IMR-90 (cell line): ENCODE results near the gene EHD4. TPM values are rescaled to one million over a fixed set of nuclear protein-coding genes. Genes with fewer than 3 reads are reported as not detected.

ENCODE experiments used
- ATAC-seq: fragments of 200-7000 bp; cut with Tn5 transposase; 2 replicates; pipeline ENCODE4 v1.9.1; 2020; ENCODE audit warnings: low read depth, mild to moderate bottlenecking, moderate library complexity
- BruUV-seq: library from RNA; stranded (reverse); fragments of 400-500 nt; replicated peaks from 2 replicates; lab custom pipeline; 2021; lab: Mats Ljungman, UMichigan
- CTCF ChIA-PET: fragments of 300-600 bp; formaldehyde crosslinking; extraction: SDS; loops from one replicate; lab custom pipeline; 2021; ENCODE audit warnings: antibody characterized with exemption; lab: Yijun Ruan, JAX
- POLR2A ChIA-PET: fragments of 300-600 bp; sonication (Branson Sonifier 250); formaldehyde crosslinking; loops from one replicate; lab custom pipeline; 2022; ENCODE audit warnings: antibody characterized with exemption; ENCODE audit not compliant: unreplicated experiment; lab: Charles Lee
- DNase-seq: peaks from one replicate; pipeline ENCODE4 v3.0.0; 2013
- H2AFZ ChIP-seq: replicated peaks from 2 replicates; pipeline ENCODE3; 2013; ENCODE audit warnings: low read length, mild to moderate bottlenecking; ENCODE audit not compliant: poor library complexity
- H2AK5ac ChIP-seq: 2 replicates; pipeline ENCODE4 v1.6.1; 2013; ENCODE audit warnings: low read depth, low read length, inconsistent platforms
- H2AK9ac ChIP-seq: replicated peaks from 2 replicates; pipeline ENCODE3; 2013; ENCODE audit warnings: mild to moderate bottlenecking, low read depth, low read length, moderate library complexity; ENCODE audit not compliant: poor library complexity
- H2BK120ac ChIP-seq: 2 replicates; pipeline ENCODE4 v1.6.1; 2013; ENCODE audit warnings: low read depth, low read length, inconsistent platforms
- H2BK15ac ChIP-seq: 3 replicates; pipeline ENCODE4 v1.6.1; 2013; ENCODE audit warnings: low read depth, low read length, inconsistent platforms
- H2BK20ac ChIP-seq: 2 replicates; pipeline ENCODE4 v1.6.1; 2013; ENCODE audit warnings: low read depth, mild to moderate bottlenecking, inconsistent platforms, low read length, moderate library complexity
- H2BK5ac ChIP-seq: 2 replicates; pipeline ENCODE4 v1.6.1; 2013; ENCODE audit warnings: mild to moderate bottlenecking, low read depth, low read length, inconsistent platforms; ENCODE audit not compliant: poor library complexity, severe bottlenecking
- H3K14ac ChIP-seq: replicated peaks from 2 replicates; pipeline ENCODE4 v1.6.1; 2013; ENCODE audit warnings: low read depth, low read length, inconsistent platforms
- H3K18ac ChIP-seq: 2 replicates; pipeline ENCODE4 v1.6.1; 2013; ENCODE audit warnings: low read depth, low read length, control low read depth
- H3K23ac ChIP-seq: 2 replicates; pipeline ENCODE4 v1.6.1; 2013; ENCODE audit warnings: low read depth, low read length, inconsistent platforms
- H3K27ac ChIP-seq: 2 replicates; pipeline ENCODE4 v1.5.1; 2013; ENCODE audit warnings: mild to moderate bottlenecking, control low read depth, low read length; ENCODE audit not compliant: insufficient read depth
- H3K27me3 ChIP-seq: 2 replicates; pipeline ENCODE4 v1.6.1; 2013; ENCODE audit warnings: low read length; ENCODE audit not compliant: control insufficient read depth, insufficient read depth
- H3K36me3 ChIP-seq: 2 replicates; pipeline ENCODE4 v1.6.1; 2013; ENCODE audit warnings: low read length, mixed read lengths; ENCODE audit not compliant: control insufficient read depth, insufficient read depth
- H3K4ac ChIP-seq: 2 replicates; pipeline ENCODE4 v1.6.1; 2013; ENCODE audit warnings: low read depth, low read length, inconsistent platforms
- H3K4me1 ChIP-seq: 2 replicates; pipeline ENCODE4 v1.6.1; 2013; ENCODE audit warnings: low read length, mixed read lengths; ENCODE audit not compliant: control insufficient read depth, insufficient read depth
- H3K4me2 ChIP-seq: 2 replicates; pipeline ENCODE4 v1.6.1; 2013; ENCODE audit warnings: low read depth, mild to moderate bottlenecking, control low read depth, low read length, moderate library complexity
- H3K4me3 ChIP-seq: 2 replicates; pipeline ENCODE4 v1.5.1; 2013; ENCODE audit warnings: low read depth, mild to moderate bottlenecking, control low read depth, low read length, moderate library complexity; ENCODE audit not compliant: insufficient read depth
- H3K56ac ChIP-seq: 2 replicates; pipeline ENCODE4 v1.6.1; 2013; ENCODE audit warnings: low read length, inconsistent platforms; ENCODE audit not compliant: insufficient read depth; ENCODE audit errors: extremely low read depth
- H3K79me1 ChIP-seq, 2 experiments: 2 replicates each; pipeline ENCODE4 v1.6.1; 2013; ENCODE audit warnings: low read length in 2 of 2, inconsistent platforms in 1 of 2, low read depth in 1 of 2
- H3K9ac ChIP-seq: 2 replicates; pipeline ENCODE4 v1.6.1; 2013; ENCODE audit warnings: low read depth, low read length, control low read depth
- H3K9me1 ChIP-seq: 2 replicates; pipeline ENCODE4 v1.6.1; 2013; ENCODE audit warnings: low read length, inconsistent platforms; ENCODE audit not compliant: insufficient read depth
- H3K9me3 ChIP-seq: 2 replicates; pipeline ENCODE4 v1.6.1; 2013; ENCODE audit warnings: low read length; ENCODE audit not compliant: control insufficient read depth, insufficient read depth
- H4K20me1 ChIP-seq: 2 replicates; pipeline ENCODE4 v1.6.1; 2013; ENCODE audit warnings: low read length, inconsistent platforms; ENCODE audit not compliant: insufficient read depth
- H4K5ac ChIP-seq: 2 replicates; pipeline ENCODE4 v1.6.1; 2013; ENCODE audit warnings: mild to moderate bottlenecking, low read depth, low read length, control low read depth
- H4K8ac ChIP-seq, 2 experiments: 2 replicates each; pipeline ENCODE4 v1.6.1; 2013; ENCODE audit warnings: low read depth in 2 of 2, low read length in 2 of 2, control low read depth in 1 of 2, inconsistent platforms in 1 of 2
- H4K91ac ChIP-seq: 2 replicates; pipeline ENCODE4 v1.6.1; 2013; ENCODE audit warnings: low read depth, low read length, inconsistent platforms; ENCODE audit not compliant: insufficient read depth
- BHLHE40 ChIP-seq: fragments of 150-350 bp; IDR thresholded peaks from 2 replicates; pipeline ENCODE4 v1.6.1; 2016; ENCODE audit warnings: mild to moderate bottlenecking, low read depth, low read length
- CEBPB ChIP-seq: IDR thresholded peaks from 2 replicates; pipeline ENCODE4 v1.6.1; 2012; ENCODE audit warnings: low read depth, low read length, improper control_type of control experiment
- CHD1 ChIP-seq: IDR thresholded peaks from 2 replicates; pipeline ENCODE4 v1.6.1; 2012; ENCODE audit warnings: low read depth, low read length, improper control_type of control experiment
- CTCF ChIP-seq: conservative IDR thresholded peaks from 2 replicates; pipeline ENCODE4 v1.5.1; 2012; ENCODE audit warnings: mild to moderate bottlenecking, low read depth, low read length, improper control_type of control experiment
- FOS ChIP-seq: fragments of 150-350 bp; IDR thresholded peaks from 2 replicates; pipeline ENCODE4 v1.6.1; 2016; ENCODE audit warnings: low read depth, low read length
- MAFK ChIP-seq: IDR thresholded peaks from 2 replicates; pipeline ENCODE4 v1.6.1; 2012; ENCODE audit warnings: low read depth, low read length, improper control_type of control experiment
- MAZ ChIP-seq: IDR thresholded peaks from 2 replicates; pipeline ENCODE4 v1.6.1; 2012; ENCODE audit warnings: low read depth, mild to moderate bottlenecking, low read length, improper control_type of control experiment, moderate library complexity, borderline replicate concordance
- MXI1 ChIP-seq: IDR thresholded peaks from 2 replicates; pipeline ENCODE4 v1.6.1; 2012; ENCODE audit warnings: low read depth, mild to moderate bottlenecking, low read length, moderate library complexity, borderline replicate concordance
- NFE2L2 ChIP-seq: fragments of 150-350 bp; IDR thresholded peaks from 2 replicates; pipeline ENCODE4 v1.6.1; 2016; ENCODE audit warnings: low read depth, mild to moderate bottlenecking, low read length
- POLR2A ChIP-seq: IDR thresholded peaks from 2 replicates; pipeline ENCODE4 v1.6.1; 2012; ENCODE audit warnings: mild to moderate bottlenecking, low read depth, low read length
- RAD21 ChIP-seq: IDR thresholded peaks from 2 replicates; pipeline ENCODE4 v1.6.1; 2012; ENCODE audit warnings: low read length, improper control_type of control experiment
- RCOR1 ChIP-seq: IDR thresholded peaks from 2 replicates; pipeline ENCODE4 v1.6.1; 2012; ENCODE audit warnings: mild to moderate bottlenecking, low read length, improper control_type of control experiment; ENCODE audit not compliant: insufficient replicate concordance
- RFX5 ChIP-seq: IDR thresholded peaks from 2 replicates; pipeline ENCODE4 v1.8.0; 2012; ENCODE audit warnings: low read depth, mild to moderate bottlenecking, low read length, moderate library complexity
- SMC3 ChIP-seq: fragments of 150-350 bp; IDR thresholded peaks from 2 replicates; pipeline ENCODE4 v1.6.1; 2016; ENCODE audit warnings: low read depth, mild to moderate bottlenecking, antibody characterized with exemption, low read length, moderate library complexity
- WGBS, 2 experiments: methylation state at CpG; one replicate each; pipeline versions ENCODE4 v1.1.5 to v1.1.7; 2013; ENCODE audit warnings: missing lambda C conversion rate in 2 of 2; ENCODE audit not compliant: insufficient read length in 1 of 2; ENCODE audit errors: extremely low coverage in 2 of 2; 5-methylcytosine and 5-hydroxymethylcytosine counted together
- dilution Hi-C: fragments of 300-500 bp; cut with HindIII; formaldehyde crosslinking; loops from one replicate; pipeline ENCODE4 v1.14.3; 2018; ENCODE audit warnings: low sequenced_read_pairs; ENCODE audit not compliant: unreplicated experiment
- in situ Hi-C: fragments of 300-500 bp; cut with MboI; formaldehyde crosslinking; loops from 3 replicates; pipeline ENCODE4 v1.14.3; 2019; ENCODE audit warnings: low sequenced_read_pairs, inconsistent platforms, mixed read lengths
- intact Hi-C: fragments of 100-400 bp; cut with micrococcal nuclease; formaldehyde crosslinking; loops from 2 replicates; pipeline ENCODE4 v1.10.0; 2022
- polyA plus RNA-seq, 3 experiments: library from polyadenylated mRNA; depleted of rRNA; stranded (reverse); fragments of >200 nt; gene quantifications; 2 replicates each; pipeline ENCODE4 v1.2.3, GENCODE V29; 2012; ENCODE audit warnings: low replicate concordance in 1 of 3
- total RNA-seq: library from RNA; depleted of rRNA; stranded (reverse); fragments of >200 nt; gene quantifications from 2 replicates; pipeline ENCODE4 v1.2.3, GENCODE V29; 2012
- TF ChIP-seq, protein P1 (sequence below): fragments of 150-350 bp; IDR thresholded peaks from 2 replicates; pipeline ENCODE4 v1.6.1; 2017; ENCODE audit warnings: mild to moderate bottlenecking, antibody characterized with exemption, low read length, low read depth
- TF ChIP-seq, protein P2 (sequence below): fragments of 150-350 bp; IDR thresholded peaks from 2 replicates; pipeline ENCODE4 v1.6.1; 2016; ENCODE audit warnings: low read depth, mild to moderate bottlenecking, low read length, moderate library complexity, borderline replicate concordance

The EHD4 gene
- total and polyA plus RNA-seq, 2 of the 4 experiments (the other 2 are of a cell fraction), result 21.0 to 29.0 TPM

- dilution Hi-C loops, result no loop called here
- no peak overlapping the region for H3K9ac ChIP-seq
- H3K23ac ChIP-seq, result no peak overlapping the region
- H3K4ac ChIP-seq, result no peak overlapping the region
- H2AK9ac ChIP-seq, result no peak overlapping the region
- peaks cover 77% of the 10 kb centered on the region for H3K27me3 ChIP-seq
- no peak overlapping the region for H3K14ac ChIP-seq
- no peak overlapping the region for H4K91ac ChIP-seq
- H4K8ac ChIP-seq, result no peak overlapping the region
- H2AFZ ChIP-seq, result no peak overlapping the region
- no peaks in the 10 kb centered on the region for H3K36me3 ChIP-seq
- no peak overlapping the region for H2BK5ac ChIP-seq
- H4K5ac ChIP-seq, result no peak overlapping the region
- H3K4me2 ChIP-seq, result no peak overlapping the region
- H3K79me1 ChIP-seq, result no peaks in the 10 kb centered on the region
- H2BK120ac ChIP-seq, result no peak overlapping the region
- no peak overlapping the region for H3K18ac ChIP-seq
- H3K9me3 ChIP-seq, result no peaks in the 10 kb centered on the region
- in situ Hi-C loops, result no loop called here
- H2BK15ac ChIP-seq, result no peak overlapping the region
- H2AK5ac ChIP-seq, result no peak overlapping the region
- no peak overlapping the region for H3K27ac ChIP-seq
- no peaks in the 10 kb centered on the region for H3K9me1 ChIP-seq
- no TSS peak for BruUV-seq
- H2BK20ac ChIP-seq, result no peak overlapping the region
- ChIA-PET CTCF (no interaction called here), POLR2A (no interaction called here)
- intact Hi-C loops, result no loop called here
- DNase-seq (no peak), ATAC-seq (no peak)
- no peak for TF ChIP-seq MXI1
- no peak for TF ChIP-seq CTCF
- TF ChIP-seq BHLHE40, result no peak
- no peak for TF ChIP-seq FOS
- TF ChIP-seq CEBPB, result no peak
- TF ChIP-seq RFX5, result no peak
- TF ChIP-seq RAD21, result no peak
- TF ChIP-seq SMC3, result no peak
- TF ChIP-seq, protein P1, sequence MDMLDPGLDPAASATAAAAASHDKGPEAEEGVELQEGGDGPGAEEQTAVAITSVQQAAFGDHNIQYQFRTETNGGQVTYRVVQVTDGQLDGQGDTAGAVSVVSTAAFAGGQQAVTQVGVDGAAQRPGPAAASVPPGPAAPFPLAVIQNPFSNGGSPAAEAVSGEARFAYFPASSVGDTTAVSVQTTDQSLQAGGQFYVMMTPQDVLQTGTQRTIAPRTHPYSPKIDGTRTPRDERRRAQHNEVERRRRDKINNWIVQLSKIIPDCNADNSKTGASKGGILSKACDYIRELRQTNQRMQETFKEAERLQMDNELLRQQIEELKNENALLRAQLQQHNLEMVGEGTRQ, result no peak
- TF ChIP-seq, protein P2, sequence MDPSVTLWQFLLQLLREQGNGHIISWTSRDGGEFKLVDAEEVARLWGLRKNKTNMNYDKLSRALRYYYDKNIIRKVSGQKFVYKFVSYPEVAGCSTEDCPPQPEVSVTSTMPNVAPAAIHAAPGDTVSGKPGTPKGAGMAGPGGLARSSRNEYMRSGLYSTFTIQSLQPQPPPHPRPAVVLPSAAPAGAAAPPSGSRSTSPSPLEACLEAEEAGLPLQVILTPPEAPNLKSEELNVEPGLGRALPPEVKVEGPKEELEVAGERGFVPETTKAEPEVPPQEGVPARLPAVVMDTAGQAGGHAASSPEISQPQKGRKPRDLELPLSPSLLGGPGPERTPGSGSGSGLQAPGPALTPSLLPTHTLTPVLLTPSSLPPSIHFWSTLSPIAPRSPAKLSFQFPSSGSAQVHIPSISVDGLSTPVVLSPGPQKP, result no peak
- TF ChIP-seq MAFK, result no peak
- TF ChIP-seq CHD1, result no peak
- no peak for TF ChIP-seq MAZ
- no peak for TF ChIP-seq NFE2L2
- TF ChIP-seq POLR2A, result no peak
- no peak for TF ChIP-seq RCOR1
- no CpG with 5 or more reads among the region's 6 CpGs for WGBS, 2 experiments
- H3K4me3 ChIP-seq, result no peak overlapping the region
- H3K56ac ChIP-seq, result no peak overlapping the region
- no peaks in the 10 kb centered on the region for H4K20me1 ChIP-seq
- H3K4me1 ChIP-seq, result no peaks in the 10 kb centered on the region
Observed at GRCh38 chr15:42002333-42002732, 30.0 kb upstream of the EHD4 start.
